GM19043 (cell line): ENCODE measurements around the gene KHK.

ENCODE experiments used
- ATAC-seq: cut with Tn5 transposase; IDR thresholded peaks from one replicate; pipeline ENCODE4 v1.9.1; 2021; ENCODE audit warnings: low read depth; ENCODE audit not compliant: unreplicated experiment

Gene KHK

DNA sequence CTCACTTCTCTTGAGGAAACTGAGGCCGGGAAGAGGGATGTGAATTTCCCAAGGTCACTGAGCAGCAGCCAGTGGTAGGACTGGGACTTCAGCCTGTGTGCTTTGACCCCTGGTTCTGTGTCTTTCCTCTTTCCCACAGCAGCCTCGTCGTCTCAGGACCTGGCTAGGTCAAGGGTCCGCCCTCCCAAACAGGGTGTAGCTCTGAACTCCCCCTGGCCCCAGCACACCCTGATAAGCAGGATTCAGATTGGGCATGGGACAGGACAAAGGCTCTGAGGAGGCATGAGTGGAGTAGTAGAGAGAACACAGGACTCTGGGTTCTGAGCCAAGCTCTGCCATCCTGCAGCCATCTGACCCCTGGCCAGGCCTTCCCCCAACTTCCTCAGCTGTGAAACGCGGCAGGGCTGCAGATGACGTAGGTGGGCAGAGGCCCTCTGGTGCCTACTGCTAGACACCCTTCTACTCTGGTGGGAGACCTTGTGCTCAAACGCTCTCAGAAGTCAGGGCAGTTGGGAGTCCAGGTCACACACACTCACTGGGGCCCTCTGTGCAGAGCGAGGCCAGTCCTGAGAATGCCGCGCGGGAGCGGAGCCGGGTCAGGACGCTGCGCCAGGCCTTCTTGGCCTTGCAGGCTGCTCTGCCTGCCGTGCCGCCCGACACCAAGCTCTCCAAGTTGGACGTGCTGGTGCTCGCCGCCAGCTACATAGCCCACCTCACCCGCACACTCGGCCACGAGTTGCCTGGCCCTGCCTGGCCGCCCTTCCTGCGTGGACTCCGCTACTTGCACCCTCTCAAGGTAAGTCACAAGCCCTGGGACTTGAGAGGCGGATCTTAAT is 63.2 kb downstream of the KHK start:
- ATAC-seq: no peak
